Suppressor macrophage treated with lipopolysaccharide for 4 hours (primary cell): ENCODE measurements around the gene COL11A1.
"Not testable (repeated sequence)": the region's sequence is repeated elsewhere in the genome, so short reads cannot be mapped to it uniquely, and the experiment has no call there.

Experiments
- DNase-seq: peaks from one replicate; pipeline ENCODE4 v3.0.0-alpha.2; 2020

Gene COL11A1

GRCh38 chr1:102826706-102827105 lies 281.6 kb downstream of the COL11A1 start:
- not testable (repeated sequence) for DNase-seq
